ENCODE data around the gene RHBDD3.

RHBDD3 gene

DNA sequence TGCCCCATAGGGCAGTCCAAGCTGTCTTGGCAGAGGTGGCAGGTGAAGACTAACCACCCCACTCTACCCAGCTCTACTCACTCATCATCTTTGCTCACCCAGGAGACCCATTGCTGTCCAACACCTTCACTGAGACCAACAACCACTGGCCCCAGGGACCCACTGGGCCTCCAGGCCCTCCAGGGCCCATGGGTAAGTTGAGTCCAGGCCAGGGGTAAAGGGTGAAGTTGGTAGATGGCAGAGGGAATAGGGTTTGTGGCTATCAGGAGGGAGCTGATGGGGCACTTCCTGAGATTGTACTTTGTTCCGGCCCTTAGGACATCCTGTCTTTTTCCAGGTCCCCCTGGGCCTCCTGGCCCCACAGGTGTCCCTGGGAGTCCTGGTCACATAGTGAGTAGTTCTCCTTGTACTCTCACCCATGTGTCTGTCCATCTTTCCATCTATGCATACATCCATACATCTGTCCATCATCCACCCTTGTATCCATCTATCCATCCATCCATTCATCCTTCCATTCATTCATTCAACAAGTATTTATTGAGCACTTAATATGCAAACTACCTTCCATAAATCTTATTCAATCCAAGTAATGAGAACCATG, 34.4 kb downstream of the RHBDD3 start:
- Histone ChIP-seq H3K4me2 (ENCODE audit: low read depth, low read length) (no peak overlapping the region), H3K36me3 (replicated peaks; ENCODE audit: insufficient read depth, low read length) (no peaks in the 10 kb centered on the region), H3K4me3 (ENCODE audit: low read length) (no peak overlapping the region), H3K4me1 (ENCODE audit: low read length) (no peaks in the 10 kb centered on the region), H4K20me1 (ENCODE audit: insufficient read depth, low read length) (no peaks in the 10 kb centered on the region), H3K27ac (ENCODE audit: low read length) (no peak overlapping the region), H3K9ac (ENCODE audit: low read length) (no peak overlapping the region), H3K79me2 (ENCODE audit: low read length) (no peaks in the 10 kb centered on the region), H3F3A (ENCODE audit: insufficient read depth, low read length) (no peaks in the 10 kb centered on the region), H2AFZ (ENCODE audit: low read length) (no peak overlapping the region), H3K9me2 (replicated peaks; ENCODE audit: insufficient read depth, low read length) (no peaks in the 10 kb centered on the region), H3K9me3 (replicated peaks; ENCODE audit: insufficient read depth, low read length) (no peaks in the 10 kb centered on the region), H3K27me3 (replicated peaks; ENCODE audit: insufficient read depth, low read length) (no peaks in the 10 kb centered on the region)
- DNase-seq, result no peak
- TF ChIP-seq EZH2 (optimal IDR thresholded peaks at IDR 0.05; ENCODE audit: low read depth, low read length), result no peak
- TF ChIP-seq, protein P1, sequence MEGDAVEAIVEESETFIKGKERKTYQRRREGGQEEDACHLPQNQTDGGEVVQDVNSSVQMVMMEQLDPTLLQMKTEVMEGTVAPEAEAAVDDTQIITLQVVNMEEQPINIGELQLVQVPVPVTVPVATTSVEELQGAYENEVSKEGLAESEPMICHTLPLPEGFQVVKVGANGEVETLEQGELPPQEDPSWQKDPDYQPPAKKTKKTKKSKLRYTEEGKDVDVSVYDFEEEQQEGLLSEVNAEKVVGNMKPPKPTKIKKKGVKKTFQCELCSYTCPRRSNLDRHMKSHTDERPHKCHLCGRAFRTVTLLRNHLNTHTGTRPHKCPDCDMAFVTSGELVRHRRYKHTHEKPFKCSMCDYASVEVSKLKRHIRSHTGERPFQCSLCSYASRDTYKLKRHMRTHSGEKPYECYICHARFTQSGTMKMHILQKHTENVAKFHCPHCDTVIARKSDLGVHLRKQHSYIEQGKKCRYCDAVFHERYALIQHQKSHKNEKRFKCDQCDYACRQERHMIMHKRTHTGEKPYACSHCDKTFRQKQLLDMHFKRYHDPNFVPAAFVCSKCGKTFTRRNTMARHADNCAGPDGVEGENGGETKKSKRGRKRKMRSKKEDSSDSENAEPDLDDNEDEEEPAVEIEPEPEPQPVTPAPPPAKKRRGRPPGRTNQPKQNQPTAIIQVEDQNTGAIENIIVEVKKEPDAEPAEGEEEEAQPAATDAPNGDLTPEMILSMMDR (IDR thresholded peaks at IDR 0.05; ENCODE audit: low read length), result no peak
- TF ChIP-seq EZH2phosphoT487 (IDR thresholded peaks at IDR 0.05; ENCODE audit: low read length), result no peak

DNA sequence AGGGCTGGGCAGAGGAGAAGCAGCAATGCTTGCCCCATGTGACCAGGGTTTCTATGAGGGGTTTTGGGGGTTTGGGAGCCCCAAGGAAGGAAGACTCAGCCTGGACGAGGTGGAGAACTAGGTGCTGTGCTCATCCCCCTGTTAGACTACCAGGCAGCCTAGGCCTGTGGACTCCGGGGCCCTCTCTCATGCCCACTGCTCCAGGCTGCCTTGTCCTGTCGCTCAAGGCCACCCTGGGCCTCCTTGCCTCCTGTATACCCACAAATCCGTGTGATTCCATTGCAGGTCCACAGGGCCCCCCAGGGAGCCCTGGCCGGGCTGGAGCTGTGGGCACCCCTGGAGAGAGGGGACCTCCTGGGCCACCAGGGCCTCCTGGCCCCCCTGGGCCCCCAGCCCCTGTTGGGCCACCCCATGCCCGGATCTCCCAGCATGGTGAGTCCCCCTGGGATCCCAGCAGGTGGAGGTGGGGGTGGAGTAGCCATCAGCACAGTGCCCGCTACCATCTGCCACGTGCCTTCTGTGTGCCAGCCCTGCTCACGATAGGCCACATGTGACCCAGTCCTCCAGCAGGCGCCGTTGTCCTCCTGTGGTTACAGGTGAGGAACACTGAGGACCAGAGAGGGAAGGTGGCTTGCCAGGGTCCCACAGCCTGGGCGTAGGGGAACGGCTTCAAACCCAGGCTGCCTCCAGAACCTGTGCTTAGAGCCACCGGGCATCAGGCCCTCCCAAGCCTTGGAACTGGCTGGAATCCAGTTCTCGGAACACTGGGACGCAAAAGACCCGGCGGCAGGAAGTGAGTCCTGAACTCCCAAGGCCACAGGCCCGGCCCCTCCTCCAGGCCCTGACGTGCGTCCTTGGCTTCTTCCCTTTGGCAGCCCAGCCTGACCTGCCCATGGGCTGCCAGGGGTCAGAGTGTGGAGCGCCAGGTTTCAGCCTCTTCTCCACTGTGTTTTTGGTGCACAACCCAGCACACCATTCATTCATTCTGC, 35.5 kb downstream of the RHBDD3 start:
- Histone ChIP-seq H3K27ac (ENCODE audit: low read length) (no peak overlapping the region), H3K36me3 (replicated peaks; ENCODE audit: insufficient read depth, low read length) (no peaks in the 10 kb centered on the region)

DNA sequence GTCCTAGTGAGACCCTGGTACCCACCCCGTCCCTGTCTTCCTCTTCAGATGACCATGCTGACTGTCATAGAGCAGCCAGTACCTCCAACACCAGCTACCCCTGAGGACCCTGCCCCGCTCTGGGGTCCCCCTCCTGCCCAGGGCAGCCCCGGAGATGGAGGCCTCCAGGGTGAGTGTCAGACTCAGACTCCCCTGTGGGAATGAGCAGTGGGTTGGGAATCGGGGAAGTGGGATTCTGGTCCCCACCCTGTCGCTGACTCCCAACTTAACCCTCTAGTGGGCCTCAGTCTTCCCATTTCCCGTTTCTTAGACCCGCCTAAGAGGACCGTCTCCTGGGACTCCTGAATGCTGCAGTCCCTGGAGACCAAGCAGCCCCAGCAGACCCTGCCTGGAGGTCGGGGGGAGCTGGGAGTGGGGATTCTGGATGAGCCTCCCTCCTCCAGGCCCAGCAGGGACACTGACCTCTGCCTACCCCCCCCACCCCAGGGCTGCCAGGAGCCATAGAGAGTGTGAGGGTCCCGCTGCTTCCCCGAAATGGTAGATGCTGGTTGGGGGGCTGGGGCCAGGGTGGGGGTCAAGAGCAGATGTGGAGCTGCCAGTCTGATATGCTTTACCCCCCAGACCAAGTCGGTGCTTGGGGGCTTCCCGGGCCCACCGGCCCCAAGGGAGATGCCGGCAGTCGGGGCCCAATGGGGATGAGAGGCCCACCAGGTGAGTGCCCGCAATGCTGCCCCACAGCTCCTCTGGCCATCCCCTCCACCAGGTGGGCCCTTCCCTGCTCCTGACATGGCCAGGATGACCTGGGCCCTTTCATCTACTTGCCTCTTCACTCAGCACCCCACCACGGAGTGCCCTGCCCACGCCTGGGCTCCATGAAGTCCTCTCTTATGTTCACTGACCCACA, 36.6 kb downstream of the RHBDD3 start:
- no peak overlapping the region for H3K4me3 ChIP-seq (ENCODE audit: low read length)
- no peak overlapping the region for H3K27ac ChIP-seq (ENCODE audit: low read length)
- H3K9me3 ChIP-seq (replicated peaks; ENCODE audit: insufficient read depth, low read length), result no peaks in the 10 kb centered on the region
- no peaks in the 10 kb centered on the region for H3K9me2 ChIP-seq (replicated peaks; ENCODE audit: insufficient read depth, low read length)
- H3K4me1 ChIP-seq (ENCODE audit: low read length), result no peaks in the 10 kb centered on the region
- no peaks in the 10 kb centered on the region for H3F3A ChIP-seq (ENCODE audit: insufficient read depth, low read length)
- H4K20me1 ChIP-seq (ENCODE audit: insufficient read depth, low read length), result no peaks in the 10 kb centered on the region
- no peak for DNase-seq
- H3K27me3 ChIP-seq (replicated peaks; ENCODE audit: insufficient read depth, low read length), result no peaks in the 10 kb centered on the region
- H3K4me2 ChIP-seq (ENCODE audit: low read depth, low read length), result no peak overlapping the region
- no peak overlapping the region for H3K9ac ChIP-seq (ENCODE audit: low read length)
- H3K79me2 ChIP-seq (ENCODE audit: low read length), result no peaks in the 10 kb centered on the region
- TF ChIP-seq EZH2 (optimal IDR thresholded peaks at IDR 0.05; ENCODE audit: low read depth, low read length) (no peak), EZH2phosphoT487 (IDR thresholded peaks at IDR 0.05; ENCODE audit: low read length) (no peak)
- TF ChIP-seq, protein P1 (IDR thresholded peaks at IDR 0.05; ENCODE audit: low read length), result no peak
- no peak overlapping the region for H2AFZ ChIP-seq (ENCODE audit: low read length)
- no peaks in the 10 kb centered on the region for H3K36me3 ChIP-seq (replicated peaks; ENCODE audit: insufficient read depth, low read length)

More for the DNA sequence above, 35.5 kb downstream of the RHBDD3 start:
- TF ChIP-seq, protein P1 (IDR thresholded peaks at IDR 0.05; ENCODE audit: low read length), result no peak
- TF ChIP-seq EZH2phosphoT487 (IDR thresholded peaks at IDR 0.05; ENCODE audit: low read length), result no peak
- no peak for TF ChIP-seq EZH2 (optimal IDR thresholded peaks at IDR 0.05; ENCODE audit: low read depth, low read length)
- Histone ChIP-seq H2AFZ (ENCODE audit: low read length) (no peak overlapping the region), H3K4me1 (ENCODE audit: low read length) (no peaks in the 10 kb centered on the region), H3K9me2 (replicated peaks; ENCODE audit: insufficient read depth, low read length) (no peaks in the 10 kb centered on the region), H4K20me1 (ENCODE audit: insufficient read depth, low read length) (no peaks in the 10 kb centered on the region), H3K4me3 (ENCODE audit: low read length) (no peak overlapping the region), H3K9ac (ENCODE audit: low read length) (no peak overlapping the region), H3K79me2 (ENCODE audit: low read length) (no peaks in the 10 kb centered on the region), H3F3A (ENCODE audit: insufficient read depth, low read length) (no peaks in the 10 kb centered on the region), H3K27me3 (replicated peaks; ENCODE audit: insufficient read depth, low read length) (no peaks in the 10 kb centered on the region), H3K9me3 (replicated peaks; ENCODE audit: insufficient read depth, low read length) (no peaks in the 10 kb centered on the region), H3K4me2 (ENCODE audit: low read depth, low read length) (no peak overlapping the region)
- no peak for DNase-seq

Data from MM.1S (cell line).